Measurements from ENCODE around the gene SH3PXD2A. TPM values are rescaled to one million over a fixed set of nuclear protein-coding genes. Genes with fewer than 3 reads are reported as not detected.
"Not testable (repeated sequence)": the region's sequence is repeated elsewhere in the genome, so short reads cannot be mapped to it uniquely, and the experiment has no call there.

The SH3PXD2A gene
- total RNA-seq, 4 donors from 2014 or later: 35.0 to 54.8 (median 45.4) TPM

DNA sequence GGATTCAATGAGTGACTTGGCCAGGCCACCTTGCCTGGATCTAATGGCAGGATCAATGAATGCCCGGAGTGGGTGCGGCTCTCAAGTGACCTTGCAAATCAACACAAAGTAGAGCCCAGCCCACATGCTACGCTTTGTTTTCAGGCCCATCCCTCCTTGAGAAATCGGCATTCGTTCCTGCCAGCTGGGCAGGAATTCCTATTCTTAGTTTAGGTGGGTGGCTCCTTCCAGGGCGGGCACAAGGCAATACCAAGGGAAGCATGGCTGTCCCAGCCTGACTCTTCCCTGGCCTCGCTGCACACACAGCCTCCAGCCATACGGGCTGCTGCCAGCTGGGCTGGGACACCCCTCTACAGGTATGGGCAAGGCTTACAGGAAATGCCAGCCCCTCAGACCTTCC lies 119.3 kb downstream of the SH3PXD2A start:
- no peak for DNase-seq (ENCODE audit: low spot score in 2 of 2)
- no peak for TF ChIP-seq POLR2A (IDR thresholded peaks at IDR 0.05)
- TF ChIP-seq, protein P1, sequence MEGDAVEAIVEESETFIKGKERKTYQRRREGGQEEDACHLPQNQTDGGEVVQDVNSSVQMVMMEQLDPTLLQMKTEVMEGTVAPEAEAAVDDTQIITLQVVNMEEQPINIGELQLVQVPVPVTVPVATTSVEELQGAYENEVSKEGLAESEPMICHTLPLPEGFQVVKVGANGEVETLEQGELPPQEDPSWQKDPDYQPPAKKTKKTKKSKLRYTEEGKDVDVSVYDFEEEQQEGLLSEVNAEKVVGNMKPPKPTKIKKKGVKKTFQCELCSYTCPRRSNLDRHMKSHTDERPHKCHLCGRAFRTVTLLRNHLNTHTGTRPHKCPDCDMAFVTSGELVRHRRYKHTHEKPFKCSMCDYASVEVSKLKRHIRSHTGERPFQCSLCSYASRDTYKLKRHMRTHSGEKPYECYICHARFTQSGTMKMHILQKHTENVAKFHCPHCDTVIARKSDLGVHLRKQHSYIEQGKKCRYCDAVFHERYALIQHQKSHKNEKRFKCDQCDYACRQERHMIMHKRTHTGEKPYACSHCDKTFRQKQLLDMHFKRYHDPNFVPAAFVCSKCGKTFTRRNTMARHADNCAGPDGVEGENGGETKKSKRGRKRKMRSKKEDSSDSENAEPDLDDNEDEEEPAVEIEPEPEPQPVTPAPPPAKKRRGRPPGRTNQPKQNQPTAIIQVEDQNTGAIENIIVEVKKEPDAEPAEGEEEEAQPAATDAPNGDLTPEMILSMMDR (IDR thresholded peaks at IDR 0.05): no peak
- intact Hi-C loops (cut with DNase I; ENCODE audit: low total_unique reads): no loop called here
- WGBS, 2 donors: 36 to 64% methylated on average over 6 to 8 of the region's 8 CpGs
- H3K4me3 ChIP-seq (ENCODE audit: low read depth, poor library complexity, severe bottlenecking): no peak overlapping the region

DNA sequence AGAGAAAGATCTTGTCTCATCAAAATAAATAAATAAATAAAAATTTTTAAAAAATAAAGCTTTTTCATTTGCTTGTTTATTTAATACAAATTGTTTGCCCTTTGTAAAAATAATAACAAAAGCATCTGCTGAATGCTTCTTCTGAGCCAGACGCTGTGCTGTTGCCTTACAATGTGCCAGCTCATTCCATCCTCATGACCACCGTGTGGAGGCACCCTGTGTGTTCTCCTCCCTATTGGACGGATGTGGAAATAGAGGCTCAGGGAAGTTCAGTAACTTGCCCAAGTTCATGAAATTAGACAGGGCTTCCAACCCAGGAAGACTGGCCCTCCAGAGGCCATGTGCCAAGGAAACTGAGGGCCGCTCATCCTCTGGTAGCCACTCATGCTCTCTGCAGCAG lies 120.6 kb downstream of the SH3PXD2A start:
- intact Hi-C loops (cut with DNase I; ENCODE audit: low total_unique reads): no loop called here
- TF ChIP-seq, protein P1 (IDR thresholded peaks at IDR 0.05): no peak
- TF ChIP-seq POLR2A (IDR thresholded peaks at IDR 0.05): no peak
- no peak for DNase-seq (ENCODE audit: low spot score in 2 of 2)
- WGBS, 2 donors: 64 to 76% methylated on average over 4 of the region's 4 CpGs
- no peak overlapping the region for H3K4me3 ChIP-seq (ENCODE audit: low read depth, poor library complexity, severe bottlenecking)

DNA sequence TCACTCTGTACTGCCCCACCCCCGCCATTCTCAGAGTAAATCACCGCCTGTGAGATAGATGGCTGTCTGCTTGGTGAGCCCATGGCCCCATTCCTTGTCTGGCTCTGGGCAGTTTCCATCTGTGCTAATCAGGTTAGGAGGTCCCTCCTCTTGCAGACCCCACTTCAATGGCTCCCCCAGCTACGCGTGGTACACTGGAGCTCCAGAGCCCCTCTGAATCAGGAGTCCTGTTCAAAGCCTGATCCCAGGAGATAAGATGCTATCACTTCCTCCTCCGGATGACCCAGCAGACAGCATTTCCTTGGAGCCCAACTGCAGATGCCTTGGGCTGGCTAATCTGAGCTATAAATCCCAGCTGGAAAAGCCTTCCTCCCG lies 122.3 kb downstream of the SH3PXD2A start:
- 75 to 76% methylated on average over 6 of the region's 6 CpGs for WGBS, 2 donors
- no peak overlapping the region for H3K4me3 ChIP-seq (ENCODE audit: low read depth, poor library complexity, severe bottlenecking)
- intact Hi-C loops (cut with DNase I; ENCODE audit: low total_unique reads): no loop called here

DNA sequence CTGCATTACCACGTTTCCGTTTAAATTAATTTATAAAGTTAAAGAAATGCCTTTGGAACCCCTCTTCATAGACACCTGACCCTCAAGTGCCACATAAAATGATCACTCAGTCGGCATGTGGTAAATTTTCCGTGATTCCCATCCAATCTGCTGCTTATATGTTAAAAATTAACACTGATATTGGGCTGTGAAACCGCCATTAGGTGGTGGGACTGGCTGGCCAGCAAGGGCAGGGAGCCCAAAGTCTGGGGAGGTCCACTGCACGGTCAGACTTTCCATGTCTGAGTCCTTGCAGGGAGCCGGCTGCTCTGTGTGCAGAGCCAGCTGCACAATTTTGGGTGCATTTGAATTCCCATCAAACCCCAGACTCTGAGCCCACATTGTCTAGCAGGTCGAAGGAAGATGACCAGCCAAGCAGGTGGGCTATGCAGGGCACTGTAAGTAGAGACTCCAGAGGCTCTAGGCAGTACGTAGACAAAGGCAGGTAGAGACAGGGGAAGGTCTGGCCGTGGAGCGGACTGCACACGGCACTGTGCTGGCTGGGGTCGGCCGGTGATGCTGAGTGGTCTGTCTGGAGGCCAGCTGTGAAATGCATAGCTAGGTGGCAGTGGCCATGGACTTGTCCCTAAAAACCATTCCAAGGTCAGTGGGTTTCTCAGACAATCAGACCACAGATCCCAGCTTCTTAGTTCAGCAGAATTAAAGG lies 122.9 kb downstream of the SH3PXD2A start:
- DNase-seq (ENCODE audit: low spot score in 2 of 2): no peak
- TF ChIP-seq, protein P1 (IDR thresholded peaks at IDR 0.05): no peak
- TF ChIP-seq POLR2A (IDR thresholded peaks at IDR 0.05): no peak
- intact Hi-C loops (cut with DNase I; ENCODE audit: low total_unique reads): no loop called here
- H3K4me3 ChIP-seq (ENCODE audit: low read depth, poor library complexity, severe bottlenecking): no peak overlapping the region
- WGBS, 2 donors: 90 to 93% methylated on average over 14 of the region's 14 CpGs

More for the DNA sequence above, 122.3 kb downstream of the SH3PXD2A start:
- no peak for DNase-seq (ENCODE audit: low spot score in 2 of 2)
- TF ChIP-seq POLR2A (IDR thresholded peaks at IDR 0.05): no peak
- TF ChIP-seq, protein P1 (IDR thresholded peaks at IDR 0.05): no peak

DNA sequence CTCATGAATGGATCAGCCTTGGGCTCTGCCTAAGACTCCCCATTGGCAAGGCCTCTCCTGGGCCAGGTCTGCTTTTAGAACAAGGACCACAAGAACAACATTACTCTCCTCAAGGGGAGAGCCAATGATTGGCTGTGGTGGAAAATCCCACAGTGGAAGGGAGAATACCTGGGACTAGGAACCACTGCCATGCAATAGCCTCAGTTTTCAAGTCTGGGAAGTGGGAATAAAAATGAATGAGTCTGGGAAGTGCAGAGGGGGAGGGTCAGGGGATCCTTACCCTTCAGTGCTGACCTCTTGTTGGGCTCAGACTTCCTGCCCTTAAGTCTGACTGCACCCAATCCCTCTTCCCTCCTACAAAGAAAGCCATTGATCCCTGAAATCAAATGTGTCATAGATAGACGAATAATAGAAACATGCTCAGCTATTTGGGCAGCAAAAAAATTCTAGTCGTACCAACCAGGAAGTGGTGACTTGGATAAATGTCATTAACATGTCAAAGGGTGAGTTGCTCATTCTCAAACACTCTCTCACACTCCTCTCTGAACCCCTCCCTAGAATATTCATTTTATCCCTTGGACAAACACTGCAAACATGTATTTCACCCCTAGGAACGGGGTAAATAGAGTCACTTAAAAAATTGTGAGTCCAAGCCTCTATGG lies 123.6 kb downstream of the SH3PXD2A start:
- TF ChIP-seq, protein P1 (IDR thresholded peaks at IDR 0.05): no peak
- no peak for TF ChIP-seq POLR2A (IDR thresholded peaks at IDR 0.05)
- H3K4me3 ChIP-seq (ENCODE audit: low read depth, poor library complexity, severe bottlenecking): no peak overlapping the region
- intact Hi-C loops (cut with DNase I; ENCODE audit: low total_unique reads): no loop called here
- DNase-seq (ENCODE audit: low spot score in 2 of 2): no peak
- WGBS, 2 donors: 59 to 63% methylated on average over 3 of the region's 3 CpGs

DNA sequence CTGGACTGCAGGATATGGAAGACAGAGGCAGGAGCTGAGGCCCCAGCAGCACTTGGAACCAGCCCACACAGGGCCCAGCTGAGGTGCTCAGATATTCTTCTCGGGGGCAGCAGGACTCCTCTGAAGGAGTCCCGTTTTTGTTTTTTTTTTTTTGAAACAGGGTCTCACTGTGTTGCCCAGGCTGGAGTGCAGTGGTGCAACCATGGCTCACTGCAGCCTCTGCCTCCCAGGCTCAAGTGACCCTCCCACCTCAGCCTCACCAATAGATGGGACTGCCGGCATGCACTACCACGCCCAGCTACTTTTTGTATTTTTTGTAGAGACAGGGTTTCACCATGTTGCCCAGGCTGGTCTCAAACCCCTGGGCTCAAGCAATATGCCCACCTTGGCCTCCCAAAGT lies 124.3 kb downstream of the SH3PXD2A start:
- DNase-seq (ENCODE audit: low spot score in 2 of 2); H3K4me3 ChIP-seq (ENCODE audit: low read depth, poor library complexity, severe bottlenecking); intact Hi-C loops (cut with DNase I; ENCODE audit: low total_unique reads): not testable (repeated sequence)
- WGBS, 2 donors: 78 to 83% methylated on average over 4 of the region's 4 CpGs
